Esophagus muscularis mucosa (tissue), 4 donors: ENCODE data around the gene BCL7A.

Experiments
- EP300 ChIP-seq: sonication (generic); formaldehyde crosslinking; IDR thresholded peaks from one replicate; pipeline ENCODE4 v1.6.1; 2017; ENCODE audit warnings: antibody characterized with exemption
- POLR2A ChIP-seq: fragments of 450-650 bp; IDR thresholded peaks from one replicate; pipeline ENCODE4 v1.6.1; 2017; ENCODE audit warnings: antibody characterized with exemption, moderate library complexity, mild to moderate bottlenecking, low read depth
- TF ChIP-seq, protein P1 (sequence below), 3 experiments: fragments of 200-600 bp in 2 of 3; fragments of 450-650 bp in 1 of 3; sonication (generic) in 2 of 3; IDR thresholded peaks; one replicate each; pipeline ENCODE4 v1.5.1; 2017 to 2019; ENCODE audit warnings: antibody characterized with exemption in 3 of 3, mild to moderate bottlenecking in 2 of 3, moderate library complexity in 1 of 3

DNA sequence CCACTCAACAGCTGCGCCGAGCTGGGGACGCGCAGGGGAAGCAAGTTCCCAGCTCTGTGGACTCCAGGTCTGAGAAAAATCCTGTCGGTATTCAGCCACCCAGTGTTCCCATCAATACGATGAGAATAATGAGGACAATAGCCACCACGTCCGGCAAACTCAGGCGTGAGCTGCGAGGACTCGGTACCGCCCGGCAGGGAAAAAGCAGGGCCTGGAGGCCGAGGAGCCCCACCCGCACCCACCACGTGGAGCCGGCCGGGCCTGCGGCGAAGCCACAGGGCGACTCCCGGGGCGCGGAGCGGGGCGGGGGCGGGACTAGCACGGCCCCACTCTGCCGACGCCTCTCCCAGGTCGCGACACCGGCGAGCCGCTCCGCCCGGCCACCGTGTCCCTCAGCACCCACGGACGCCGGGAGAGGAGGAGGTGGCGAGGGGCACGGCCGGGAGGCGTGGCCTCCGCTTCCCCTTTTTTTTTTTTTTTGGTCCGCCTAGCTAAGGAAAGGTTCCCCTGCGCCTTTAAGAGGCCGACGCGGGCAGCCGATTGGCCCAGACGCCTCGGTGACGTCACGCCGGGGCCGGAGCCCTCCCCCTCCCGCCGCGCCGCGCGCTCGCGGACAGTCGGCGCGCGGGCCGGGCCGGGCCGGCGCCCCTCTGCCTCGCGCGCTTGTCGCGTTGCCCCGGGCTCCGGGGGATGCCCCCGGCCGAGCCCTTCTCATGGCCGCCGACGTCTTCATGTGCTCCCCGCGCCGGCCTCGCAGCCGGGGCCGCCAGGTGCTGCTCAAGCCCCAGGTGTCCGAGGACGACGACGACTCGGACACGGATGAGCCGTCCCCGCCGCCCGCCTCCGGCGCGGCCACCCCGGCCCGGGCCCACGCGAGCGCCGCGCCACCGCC is 56.7 kb downstream of the BCL7A start, which contains the start of gene MLXIP:
- TF ChIP-seq, protein P1, sequence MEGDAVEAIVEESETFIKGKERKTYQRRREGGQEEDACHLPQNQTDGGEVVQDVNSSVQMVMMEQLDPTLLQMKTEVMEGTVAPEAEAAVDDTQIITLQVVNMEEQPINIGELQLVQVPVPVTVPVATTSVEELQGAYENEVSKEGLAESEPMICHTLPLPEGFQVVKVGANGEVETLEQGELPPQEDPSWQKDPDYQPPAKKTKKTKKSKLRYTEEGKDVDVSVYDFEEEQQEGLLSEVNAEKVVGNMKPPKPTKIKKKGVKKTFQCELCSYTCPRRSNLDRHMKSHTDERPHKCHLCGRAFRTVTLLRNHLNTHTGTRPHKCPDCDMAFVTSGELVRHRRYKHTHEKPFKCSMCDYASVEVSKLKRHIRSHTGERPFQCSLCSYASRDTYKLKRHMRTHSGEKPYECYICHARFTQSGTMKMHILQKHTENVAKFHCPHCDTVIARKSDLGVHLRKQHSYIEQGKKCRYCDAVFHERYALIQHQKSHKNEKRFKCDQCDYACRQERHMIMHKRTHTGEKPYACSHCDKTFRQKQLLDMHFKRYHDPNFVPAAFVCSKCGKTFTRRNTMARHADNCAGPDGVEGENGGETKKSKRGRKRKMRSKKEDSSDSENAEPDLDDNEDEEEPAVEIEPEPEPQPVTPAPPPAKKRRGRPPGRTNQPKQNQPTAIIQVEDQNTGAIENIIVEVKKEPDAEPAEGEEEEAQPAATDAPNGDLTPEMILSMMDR (IDR thresholded peaks at IDR 0.05): no peak
- peak; percentile 80 for TF ChIP-seq POLR2A
- no peak for TF ChIP-seq EP300
